A673 (cell line): ENCODE results near the gene POLE2. TPM values are rescaled to one million over a fixed set of nuclear protein-coding genes. Genes with fewer than 3 reads are reported as not detected.

Source experiments
- BruUV-seq: library from RNA; stranded (reverse); fragments of 400-500 nt; replicated peaks from 2 replicates; lab custom pipeline; 2021; lab: Mats Ljungman, UMichigan
- CTCF ChIA-PET: fragments of 300-600 bp; sonication (Branson Sonifier 250); formaldehyde crosslinking; loops from one replicate; lab custom pipeline; 2022; ENCODE audit warnings: antibody characterized with exemption; lab: Charles Lee
- POLR2A ChIA-PET: fragments of 300-600 bp; sonication (Branson Sonifier 250); formaldehyde crosslinking; loops from one replicate; lab custom pipeline; 2022; ENCODE audit warnings: antibody characterized with exemption; ENCODE audit not compliant: low non-redundant PET; lab: Charles Lee
- DNase-seq: peaks from one replicate; pipeline ENCODE4 v3.0.0-alpha.2; 2015; ENCODE audit warnings: low spot score
- H3K27ac ChIP-seq: fragments of 200-600 bp; sonication (generic); 2 replicates; pipeline ENCODE4 v1.5.1; 2016; ENCODE audit warnings: mixed run types, low read depth, mild to moderate bottlenecking, mixed read lengths, antibody characterized with exemption, low read length; ENCODE audit not compliant: poor library complexity, severe bottlenecking
- H3K27me3 ChIP-seq: fragments of 200-600 bp; sonication (generic); replicated peaks from 2 replicates; pipeline ENCODE4 v1.6.1; 2017; ENCODE audit warnings: mixed run types, low read depth, mild to moderate bottlenecking, mixed read lengths, antibody characterized with exemption, low read length; ENCODE audit not compliant: insufficient read depth, poor library complexity
- H3K36me3 ChIP-seq: fragments of 200-600 bp; sonication (generic); 2 replicates; pipeline ENCODE4 v1.6.1; 2016; ENCODE audit warnings: mixed run types, mild to moderate bottlenecking, mixed read lengths, antibody characterized with exemption, low read length; ENCODE audit not compliant: insufficient read depth, poor library complexity, severe bottlenecking
- H3K4me1 ChIP-seq: fragments of 200-600 bp; sonication (generic); 2 replicates; pipeline ENCODE4 v1.6.1; 2017; ENCODE audit warnings: mixed run types, mild to moderate bottlenecking, mixed read lengths, antibody characterized with exemption, low read length; ENCODE audit not compliant: insufficient read depth, poor library complexity, severe bottlenecking
- H3K4me3 ChIP-seq: fragments of 200-600 bp; sonication (generic); 2 replicates; pipeline ENCODE4 v1.5.1; 2016; ENCODE audit warnings: low read depth, mixed run types, mild to moderate bottlenecking, mixed read lengths, low read length; ENCODE audit not compliant: poor library complexity, severe bottlenecking
- H3K9me3 ChIP-seq: fragments of 200-600 bp; sonication (generic); 2 replicates; pipeline ENCODE4 v1.6.1; 2016; ENCODE audit warnings: mixed run types, low read depth, mild to moderate bottlenecking, mixed read lengths, antibody characterized with exemption, low read length; ENCODE audit not compliant: poor library complexity, severe bottlenecking
- CTCF ChIP-seq: fragments of 300-800, 200-600 bp; sonication (generic); conservative IDR thresholded peaks from 2 replicates; pipeline ENCODE4 v1.5.1; 2017; ENCODE audit warnings: low read depth, mild to moderate bottlenecking, antibody characterized with exemption, low read length, moderate library complexity, mixed read lengths
- EZH2 ChIP-seq: fragments of 200-600 bp; sonication (generic); IDR thresholded peaks from 2 replicates; pipeline ENCODE4 v1.6.1; 2017; ENCODE audit warnings: borderline replicate concordance, low read depth, mild to moderate bottlenecking, mixed read lengths, antibody characterized with exemption, low read length; ENCODE audit not compliant: poor library complexity, severe bottlenecking
- intact Hi-C: fragments of 100-400 bp; cut with micrococcal nuclease; formaldehyde crosslinking; loops from one replicate; pipeline ENCODE4 v1.10.0; 2022; ENCODE audit not compliant: unreplicated experiment
- total RNA-seq: library from RNA; stranded (reverse); gene quantifications from 2 replicates; pipeline ENCODE4 v1.2.3, GENCODE V29; 2021

The POLE2 gene
- total RNA-seq, 1 experiment from 2014 or later: 42.1 TPM

- Histone ChIP-seq H3K4me1 (peaks cover 16% of the 10 kb centered on the region), H3K27ac (no peak overlapping the region), H3K36me3 (no peaks in the 10 kb centered on the region), H3K9me3 (no peaks in the 10 kb centered on the region), H3K4me3 (no peak overlapping the region), H3K27me3 (no peaks in the 10 kb centered on the region)
- ChIA-PET CTCF (no interaction called here), POLR2A (no interaction called here)
- TF ChIP-seq EZH2 (no peak), CTCF (no peak)
- no TSS peak for BruUV-seq
- DNase-seq: no peak
- intact Hi-C loops: loop anchor here (2.0 kb wide), 1 partner anchor 54 kb away; the partner anchor contains the start of gene DNAAF2
Observed at GRCh38 chr14:49688701-49689030, 652 bp upstream of the POLE2 start.

GRCh38 chr14:49686425-49686824 lies 1.6 kb downstream of the POLE2 start:
- BruUV-seq: no TSS peak
- Histone ChIP-seq H3K36me3 (peaks cover 21% of the 10 kb centered on the region), H3K9me3 (no peaks in the 10 kb centered on the region), H3K4me1 (peaks cover 16% of the 10 kb centered on the region), H3K27me3 (no peaks in the 10 kb centered on the region), H3K27ac (no peak overlapping the region), H3K4me3 (no peak overlapping the region)
- ChIA-PET POLR2A (interaction anchor here (0.6 kb wide), 1 partner anchor 29 kb away, joined by 4 read pairs; no protein-coding TSS in a partner anchor), CTCF (no interaction called here)
- no peak for DNase-seq
- intact Hi-C loops: no loop called here
- TF ChIP-seq CTCF: no peak
- TF ChIP-seq EZH2: no peak

- BruUV-seq: no TSS peak
- H3K9me3 ChIP-seq: no peaks in the 10 kb centered on the region
- no peak overlapping the region for H3K4me3 ChIP-seq
- H3K36me3 ChIP-seq: peaks cover 66% of the 10 kb centered on the region
- TF ChIP-seq CTCF: no peak
- no peak for TF ChIP-seq EZH2
- no peak overlapping the region for H3K27ac ChIP-seq
- ChIA-PET POLR2A (no interaction called here), CTCF (no interaction called here)
- DNase-seq: no peak
- intact Hi-C loops: no loop called here
- H3K27me3 ChIP-seq: no peaks in the 10 kb centered on the region
- no peaks in the 10 kb centered on the region for H3K4me1 ChIP-seq
Observed at GRCh38 chr14:49679271-49679670, 8.7 kb downstream of the POLE2 start.
